Posterior vena cava (tissue), 2 donors: Measurements from ENCODE around the gene F12. TPM values are rescaled to one million over a fixed set of nuclear protein-coding genes. Genes with fewer than 3 reads are reported as not detected.
A peak's percentile ranks its signal among the peaks of the same experiment; 100 is the strongest.
"Not testable (repeated sequence)": the region's sequence is repeated elsewhere in the genome, so short reads cannot be mapped to it uniquely, and the experiment has no call there.

Source experiments
- DNase-seq: peaks from one replicate; pipeline ENCODE4 v3.0.0-alpha.2; 2020; ENCODE audit warnings: low spot score
- intact Hi-C, 2 donors: fragments of 100-400 bp; cut with DNase I; formaldehyde crosslinking; loops; one replicate each; pipeline versions ENCODE4 v1.14.1 to v1.14.2; 2022 to 2023
- total RNA-seq, 2 donors: library from RNA; stranded (reverse); fragmentation: NEBNext Ultra II Directional; extraction: Animal tissue kit (Norgen Biotek cat#: 25700); gene quantifications; one replicate each; pipeline ENCODE4 v1.2.1, GENCODE V29; 2021
- donor health status: DM: yes; HTN: yes; CAD: no.
- donor health status: DM: yes; HTN: yes; CAD: no.

F12 gene
- total RNA-seq, 2 donors from 2014 or later = 0.38 to 0.93 TPM

DNA sequence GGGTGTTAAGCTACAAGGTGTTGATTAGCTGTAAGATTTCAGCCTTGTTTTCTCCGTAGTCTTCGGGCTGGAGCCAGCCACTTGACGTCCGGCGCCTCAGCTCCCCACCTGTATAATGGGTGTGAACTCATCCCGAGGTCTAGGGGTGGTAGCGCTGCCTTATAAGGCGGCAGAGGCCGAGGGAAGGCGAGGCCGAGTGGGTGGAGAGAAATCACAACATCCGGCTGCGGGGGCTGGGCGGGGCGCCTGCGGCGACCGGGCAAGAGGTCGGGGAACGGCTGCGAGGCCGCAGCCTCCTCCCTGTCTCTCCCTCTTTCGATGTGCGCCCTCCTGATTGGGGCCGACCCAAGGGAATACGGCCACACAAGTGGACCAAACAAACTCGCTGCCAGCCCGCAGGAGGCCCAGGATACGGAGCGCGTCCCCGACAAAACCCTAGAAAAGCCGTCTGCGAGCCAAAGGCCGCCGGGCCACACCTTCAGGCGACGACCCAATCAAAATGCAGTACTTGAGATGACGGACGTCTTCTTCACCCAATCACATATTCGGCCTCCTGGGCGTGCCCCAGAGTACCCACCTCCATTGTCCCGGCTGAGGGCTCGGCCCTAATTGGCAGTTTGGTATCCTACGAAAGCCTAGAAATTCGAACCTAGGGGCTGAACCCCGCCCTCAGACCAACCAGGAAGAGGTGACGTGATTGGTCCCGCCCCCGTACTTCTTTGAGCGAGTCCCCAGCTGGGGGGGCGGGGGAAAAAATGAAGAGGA lies 16.6 kb upstream of the F12 start:
- intact Hi-C loops = no loop called here
- peak; percentile 100 for DNase-seq

DNA sequence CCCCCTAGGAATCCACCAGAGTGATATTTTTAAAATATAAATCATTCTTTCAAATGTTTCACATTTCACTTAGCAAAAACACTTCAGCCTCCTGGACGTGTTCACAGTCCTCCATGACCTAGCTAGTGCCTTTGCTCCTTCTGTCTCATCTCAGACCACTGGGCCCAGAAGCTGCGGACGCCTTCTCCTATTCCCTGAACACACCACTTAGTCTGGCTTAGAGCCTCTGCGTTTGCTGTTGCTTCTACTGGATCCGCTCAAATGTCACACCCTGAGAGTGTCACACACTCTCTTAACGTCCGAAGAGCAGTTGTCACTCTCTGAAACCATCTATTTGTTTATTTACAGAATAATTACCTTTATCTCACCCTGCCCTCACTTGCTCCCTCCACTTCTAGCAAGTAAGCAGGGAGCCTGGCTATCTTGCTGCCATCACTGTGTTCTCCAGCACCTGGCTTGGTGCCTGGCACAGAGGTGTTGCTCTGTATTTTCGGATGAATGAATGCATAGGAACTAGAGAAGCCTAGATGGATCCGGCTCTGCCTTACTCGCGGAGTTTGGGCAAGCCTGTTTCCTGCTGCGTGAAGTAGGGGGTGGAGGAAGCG lies 15.9 kb upstream of the F12 start:
- DNase-seq = no peak
- intact Hi-C loops = no loop called here

DNA sequence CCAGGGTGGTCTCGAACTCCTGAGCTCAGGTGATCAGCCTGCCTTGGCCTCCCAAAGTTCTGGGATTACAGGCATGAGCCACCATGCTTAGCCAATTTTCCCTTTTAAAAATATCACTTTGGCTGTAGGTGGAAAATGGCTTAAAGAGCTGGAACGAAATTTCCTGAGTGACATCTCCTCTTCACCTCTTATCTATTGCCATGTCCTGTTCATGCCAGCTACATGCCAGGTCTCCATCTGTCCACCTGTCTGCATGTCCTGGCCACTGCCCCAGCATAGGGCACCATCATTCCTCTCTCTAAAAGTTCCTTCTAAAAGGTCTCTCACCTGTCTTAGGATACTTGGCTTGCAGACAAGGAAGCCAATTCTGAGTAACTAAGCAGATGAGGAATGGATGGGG lies 14.3 kb upstream of the F12 start:
- intact Hi-C loops = no loop called here
- DNase-seq = no peak

DNA sequence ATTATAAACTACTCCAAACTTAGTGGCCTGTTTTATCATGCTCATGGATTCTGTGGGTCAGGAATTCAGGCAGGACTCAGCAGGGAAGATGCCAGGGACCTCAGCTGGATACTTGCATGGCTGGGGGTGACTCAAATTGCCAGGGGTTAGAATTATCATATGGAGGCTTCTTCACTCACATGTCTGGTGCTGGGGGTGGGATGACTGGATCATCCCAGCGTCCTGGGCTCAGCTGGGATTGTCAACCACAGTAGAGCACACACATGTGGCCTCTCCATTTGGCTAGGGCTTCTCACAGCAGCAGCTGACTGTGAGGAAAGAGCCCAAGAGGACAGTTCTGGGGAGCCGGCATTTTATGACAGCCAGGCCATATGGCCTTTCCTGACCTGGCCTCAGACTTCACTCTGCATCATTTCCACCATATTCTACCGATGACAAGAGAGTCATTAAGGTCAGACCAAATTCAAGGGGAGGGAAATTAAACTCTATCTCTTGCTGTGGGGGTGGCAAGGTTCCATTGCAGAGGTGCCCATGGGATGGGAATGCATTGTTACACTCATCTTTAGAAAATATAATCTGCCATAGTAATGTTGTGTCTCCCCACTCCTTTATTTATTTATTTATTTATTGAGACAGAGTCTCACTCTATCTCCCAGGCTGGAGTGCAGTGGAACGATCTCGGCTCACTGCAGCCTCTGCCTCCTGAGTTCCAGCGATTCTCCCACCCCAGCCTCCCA lies 11.9 kb upstream of the F12 start:
- intact Hi-C loops = no loop called here
- DNase-seq = no peak

DNA sequence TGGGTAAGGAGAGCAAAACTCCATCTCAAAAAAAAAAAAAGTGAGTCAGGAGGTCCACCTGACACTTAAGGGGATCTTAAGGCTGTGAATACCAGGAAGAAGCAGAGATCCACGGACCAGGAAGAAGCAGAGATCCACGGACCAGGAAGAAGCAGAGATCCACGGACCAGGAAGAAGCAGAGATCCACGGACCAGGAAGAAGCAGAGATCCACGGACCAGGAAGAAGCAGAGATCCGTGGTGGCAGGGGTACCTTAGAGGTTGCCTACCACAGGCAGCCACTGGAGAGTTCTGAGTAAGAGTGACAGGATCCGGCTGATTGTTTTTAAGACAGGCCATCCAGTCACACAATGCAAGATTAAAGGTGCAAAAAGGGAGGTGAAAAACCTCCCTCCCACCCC lies 11.1 kb upstream of the F12 start:
- intact Hi-C loops = not testable (repeated sequence)

DNA sequence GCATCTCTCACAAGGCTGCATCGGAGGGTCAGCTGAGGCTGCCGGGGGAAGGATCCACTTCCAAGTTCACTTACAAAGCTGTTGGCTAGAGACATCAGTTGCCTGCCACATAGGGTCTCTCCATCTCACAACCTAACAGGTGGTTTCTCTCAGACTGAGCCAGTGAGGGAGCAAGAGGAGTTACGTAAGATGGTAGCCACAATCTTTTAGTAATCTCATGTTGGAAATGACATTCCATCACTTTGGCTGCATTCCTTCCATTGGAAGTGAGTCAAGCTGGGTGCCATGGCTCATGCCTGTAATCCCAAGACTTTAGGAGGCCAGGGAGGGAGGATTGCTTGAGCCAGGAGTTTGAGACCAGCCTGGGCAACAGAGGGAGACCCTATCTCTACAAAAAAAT lies 9.7 kb upstream of the F12 start:
- DNase-seq = no peak
- intact Hi-C loops = no loop called here

More for the DNA sequence above, 11.1 kb upstream of the F12 start:
- not testable (repeated sequence) for DNase-seq

DNA sequence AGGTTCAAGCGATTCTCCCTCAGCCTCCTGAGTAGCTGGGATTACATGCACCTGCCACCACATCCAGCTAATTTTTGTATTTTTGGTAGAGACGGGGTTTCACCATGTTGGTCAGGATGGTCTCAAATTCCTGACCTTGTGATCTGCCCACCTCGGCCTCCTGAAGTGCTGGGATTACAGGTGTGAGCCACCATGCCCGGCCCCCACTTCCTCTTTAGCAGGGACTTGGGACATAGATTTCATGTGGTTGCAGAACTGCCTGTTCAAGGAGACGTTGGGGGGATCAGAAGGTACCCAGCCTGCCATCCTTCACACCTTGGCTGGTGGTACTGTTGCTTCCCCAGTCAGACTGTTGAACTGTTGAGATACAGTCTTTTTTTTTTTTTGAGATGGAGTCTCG lies 7.7 kb upstream of the F12 start:
- DNase-seq, intact Hi-C loops: not testable (repeated sequence)

DNA sequence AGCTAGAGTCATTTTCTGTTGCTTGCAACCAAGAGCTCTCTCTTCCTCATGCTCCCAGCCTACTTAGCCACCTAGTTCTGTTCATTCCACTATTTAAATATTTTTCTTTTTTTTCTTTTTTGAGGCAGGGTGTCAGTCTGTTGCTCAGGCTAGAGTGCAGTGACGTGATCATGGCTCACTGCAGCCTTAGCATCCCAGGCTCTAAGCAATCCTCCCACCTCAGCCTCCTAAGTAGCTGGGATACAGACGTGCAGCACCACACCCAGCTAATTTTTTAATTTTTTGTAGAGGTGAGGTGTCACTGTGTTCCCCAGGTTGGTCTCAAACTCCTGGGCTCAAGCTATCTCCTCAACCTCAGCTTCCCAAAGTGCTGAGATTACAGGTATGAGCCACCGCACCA lies 5.1 kb upstream of the F12 start:
- DNase-seq = no peak
- intact Hi-C loops = no loop called here

DNA sequence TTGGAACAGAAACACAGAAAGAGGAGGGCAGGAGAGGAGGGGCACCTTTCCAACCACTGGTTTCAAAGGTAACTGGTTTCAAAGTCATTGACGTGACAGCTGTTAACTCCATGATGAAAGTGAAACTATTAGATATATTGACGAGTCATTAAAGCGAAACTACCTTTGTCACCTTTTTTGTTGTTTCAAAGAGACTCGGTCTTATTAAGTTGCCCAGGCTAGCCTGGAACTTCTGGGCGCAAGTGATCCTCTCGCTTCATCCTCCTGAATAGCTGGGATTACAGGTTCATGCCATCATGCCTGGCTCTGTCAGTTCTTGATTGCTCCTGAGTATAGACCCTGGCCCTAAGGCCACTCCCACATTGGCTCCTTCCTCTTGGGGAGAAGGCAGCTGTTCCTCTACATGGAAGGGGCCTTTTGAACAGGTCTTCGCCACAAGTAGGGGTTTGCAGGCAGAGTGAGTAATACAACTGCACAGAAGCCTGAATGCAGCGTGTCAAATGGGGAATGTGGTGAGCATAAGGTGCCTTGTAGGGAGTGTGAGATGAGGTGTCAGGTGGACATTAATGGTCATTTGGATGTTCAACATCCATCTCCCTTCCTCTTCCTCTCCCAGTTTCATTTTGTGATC lies 3.4 kb upstream of the F12 start:
- intact Hi-C loops = no loop called here
- DNase-seq = no peak

DNA sequence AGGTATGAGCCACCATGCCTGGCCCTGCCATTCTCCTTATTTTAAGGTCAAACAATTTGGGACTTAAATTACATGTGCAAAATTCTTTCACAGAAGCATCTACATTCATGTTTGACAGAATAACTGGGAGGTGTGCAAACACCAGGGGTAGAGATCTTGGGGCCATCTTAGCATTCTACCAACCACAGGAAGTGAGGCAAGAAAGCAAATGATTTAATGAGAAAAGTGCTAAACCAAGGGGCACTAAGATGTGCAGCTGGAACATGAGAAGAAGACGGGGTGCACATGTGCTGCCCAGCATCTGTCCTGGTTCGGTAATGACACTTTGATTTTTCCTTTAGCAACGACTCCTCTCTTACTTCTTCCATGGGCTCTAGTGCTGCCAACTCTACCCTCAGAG lies 1.2 kb upstream of the F12 start:
- intact Hi-C loops = no loop called here
- no peak for DNase-seq

DNA sequence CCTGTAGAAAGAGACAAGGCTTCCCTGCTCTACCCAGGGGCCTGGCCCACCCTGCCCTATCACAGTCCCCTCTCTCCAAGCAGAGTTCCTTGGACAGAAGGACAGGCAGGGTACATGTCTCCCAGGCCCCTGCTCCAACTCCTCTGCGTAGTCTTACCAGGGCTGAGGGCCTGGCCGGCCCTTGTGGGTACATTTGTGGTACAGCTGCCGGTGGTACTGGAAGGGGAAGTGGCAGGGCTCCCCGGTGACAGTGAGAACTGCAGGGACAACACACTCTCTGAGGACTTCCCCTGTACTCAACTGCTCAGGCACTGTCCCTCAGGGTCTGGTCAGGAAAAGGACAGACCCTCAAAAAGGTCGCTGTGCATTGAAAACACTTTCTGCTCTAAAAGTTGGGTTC lies 3.6 kb downstream of the F12 start:
- no peak for DNase-seq
- intact Hi-C loops = loop anchor here (1.0 to 5.0 kb wide), 2 partner anchors 18 to 46 kb away; no protein-coding TSS in a partner anchor

DNA sequence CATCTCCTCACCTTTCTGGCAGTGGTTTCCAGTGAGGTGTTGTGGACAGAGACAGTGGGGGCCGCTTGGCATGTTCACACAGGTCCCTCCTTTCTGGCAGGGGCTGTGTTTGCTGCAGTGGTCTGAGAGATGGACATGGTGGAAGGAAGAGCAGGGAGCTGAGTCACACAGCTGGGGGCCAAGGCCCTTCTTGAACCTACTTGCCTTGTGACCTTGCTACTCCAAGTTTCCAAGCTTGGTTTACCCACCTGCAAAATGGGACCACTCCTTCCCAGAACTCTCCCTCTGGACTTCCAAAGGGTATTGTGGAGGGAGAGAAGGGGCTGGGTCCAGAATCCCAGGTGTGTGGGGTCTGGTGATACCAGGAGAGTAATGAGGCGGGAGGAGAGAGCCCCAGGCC lies 4.1 kb downstream of the F12 start:
- intact Hi-C loops = loop anchor here in 1 of 2 donors (5.0 kb wide), 1 partner anchor 47 kb away; no protein-coding TSS in a partner anchor
- DNase-seq = no peak

DNA sequence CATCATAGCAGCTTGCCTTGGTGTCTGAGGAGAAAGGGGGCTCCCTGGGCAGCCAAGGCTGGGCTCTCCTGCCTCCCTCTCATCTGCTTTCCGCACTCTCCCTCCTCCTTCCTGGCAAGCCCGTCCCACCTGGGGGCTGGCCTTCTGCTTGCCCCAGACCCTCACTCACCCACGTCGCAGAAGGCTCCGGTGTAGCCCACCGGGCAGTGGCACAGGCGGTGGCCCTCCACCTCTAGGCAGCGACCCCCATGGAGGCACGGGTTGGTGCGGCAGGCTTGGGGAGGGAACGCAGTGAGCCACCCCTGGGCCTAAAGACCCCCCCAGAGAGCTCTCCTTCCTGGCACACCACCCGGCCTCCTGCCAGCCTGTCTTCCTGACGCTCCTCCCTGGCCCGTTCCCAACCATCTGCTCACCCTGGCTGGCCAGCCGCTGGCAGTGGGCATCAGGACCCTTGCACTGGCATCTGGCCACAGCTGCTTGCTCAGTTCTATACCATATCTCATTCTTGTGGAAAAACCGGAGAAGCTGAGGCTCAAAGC lies 4.7 kb downstream of the F12 start:
- DNase-seq = no peak
- intact Hi-C loops = loop anchor here (5.0 kb wide), 1 partner anchor 48 kb away; no protein-coding TSS in a partner anchor

DNA sequence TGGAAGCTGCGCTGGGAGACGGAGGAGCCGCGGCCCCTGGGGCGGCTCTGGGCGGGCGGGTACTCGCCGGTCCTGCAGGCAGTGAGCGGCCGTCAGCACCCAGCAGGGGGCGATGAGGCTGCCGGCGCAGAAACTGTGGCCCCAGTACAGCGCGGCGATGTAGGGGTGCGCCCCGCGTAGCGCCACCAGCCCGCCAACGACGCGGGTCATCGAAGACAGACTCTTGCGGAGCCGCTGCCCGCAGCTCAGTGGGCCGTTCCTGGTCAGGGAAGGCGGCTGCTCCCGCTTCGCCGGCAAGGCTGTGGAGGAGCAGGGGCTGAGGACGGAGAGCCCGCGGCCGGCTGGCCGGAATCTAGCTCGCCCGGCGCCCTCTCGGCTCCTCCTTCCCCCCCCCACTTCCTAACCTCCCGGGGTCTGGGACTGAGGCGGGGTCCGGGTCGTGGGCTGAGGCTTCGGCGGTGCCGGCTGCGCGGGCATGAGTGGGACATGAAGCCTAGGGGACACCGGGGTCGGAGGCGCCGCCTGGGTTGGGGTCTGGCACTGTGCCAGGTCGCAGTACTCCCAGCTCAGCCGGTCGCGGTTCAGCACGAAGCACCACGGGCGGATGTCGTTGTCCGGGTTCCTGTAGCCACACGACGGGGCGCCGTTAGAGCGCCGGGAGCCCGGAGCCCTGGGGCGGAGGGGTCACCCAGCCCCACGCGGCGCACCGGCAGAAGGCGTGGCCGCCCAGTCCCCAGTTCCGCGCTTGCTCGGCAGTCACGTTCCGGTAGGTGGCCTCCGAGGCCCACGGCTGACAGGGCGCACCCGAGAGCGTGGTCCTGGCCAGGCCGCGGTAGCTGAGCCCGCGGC lies 5.3 kb downstream of the F12 start:
- DNase-seq = peak; percentile 96
- intact Hi-C loops = loop anchor here in 1 of 2 donors (5.0 kb wide), 1 partner anchor 48 kb away; no protein-coding TSS in a partner anchor

DNA sequence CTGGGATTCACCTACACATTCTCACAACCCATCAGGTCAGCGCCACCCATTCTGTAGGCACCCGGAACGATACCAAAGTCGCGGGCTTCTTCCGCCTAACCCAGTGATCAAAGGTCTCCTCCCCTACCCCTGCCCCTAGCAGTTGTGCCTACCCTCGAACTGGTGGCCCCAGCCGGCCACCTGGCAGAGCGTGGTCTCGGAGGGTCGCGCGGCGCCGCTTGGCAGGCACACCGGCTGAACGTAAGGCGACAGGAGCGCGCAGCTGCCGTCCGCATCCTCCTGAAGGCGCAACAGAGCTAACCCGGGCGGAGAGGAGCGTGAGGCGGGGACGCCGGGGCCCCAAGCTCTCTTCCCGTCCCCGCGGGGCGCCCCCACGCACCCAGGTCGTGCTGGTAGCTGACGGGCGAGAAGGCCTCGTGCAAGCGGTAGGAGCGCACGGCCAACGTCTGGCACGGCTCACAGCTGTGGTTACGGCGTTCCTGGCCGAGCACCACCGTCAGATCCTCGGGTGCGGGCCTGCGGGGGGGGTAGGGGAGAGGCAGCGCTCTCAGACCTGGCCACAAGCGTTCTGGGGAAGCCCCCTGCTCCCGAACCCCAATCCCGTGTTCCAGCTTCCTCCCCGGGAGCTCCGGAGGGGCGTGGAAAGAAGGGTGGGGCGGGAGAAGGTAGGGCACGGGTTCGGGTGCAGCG lies 6.1 kb downstream of the F12 start:
- intact Hi-C loops = loop anchor here in 1 of 2 donors (5.0 kb wide), 1 partner anchor 49 kb away; no protein-coding TSS in a partner anchor
- DNase-seq = peak; percentile 85

DNA sequence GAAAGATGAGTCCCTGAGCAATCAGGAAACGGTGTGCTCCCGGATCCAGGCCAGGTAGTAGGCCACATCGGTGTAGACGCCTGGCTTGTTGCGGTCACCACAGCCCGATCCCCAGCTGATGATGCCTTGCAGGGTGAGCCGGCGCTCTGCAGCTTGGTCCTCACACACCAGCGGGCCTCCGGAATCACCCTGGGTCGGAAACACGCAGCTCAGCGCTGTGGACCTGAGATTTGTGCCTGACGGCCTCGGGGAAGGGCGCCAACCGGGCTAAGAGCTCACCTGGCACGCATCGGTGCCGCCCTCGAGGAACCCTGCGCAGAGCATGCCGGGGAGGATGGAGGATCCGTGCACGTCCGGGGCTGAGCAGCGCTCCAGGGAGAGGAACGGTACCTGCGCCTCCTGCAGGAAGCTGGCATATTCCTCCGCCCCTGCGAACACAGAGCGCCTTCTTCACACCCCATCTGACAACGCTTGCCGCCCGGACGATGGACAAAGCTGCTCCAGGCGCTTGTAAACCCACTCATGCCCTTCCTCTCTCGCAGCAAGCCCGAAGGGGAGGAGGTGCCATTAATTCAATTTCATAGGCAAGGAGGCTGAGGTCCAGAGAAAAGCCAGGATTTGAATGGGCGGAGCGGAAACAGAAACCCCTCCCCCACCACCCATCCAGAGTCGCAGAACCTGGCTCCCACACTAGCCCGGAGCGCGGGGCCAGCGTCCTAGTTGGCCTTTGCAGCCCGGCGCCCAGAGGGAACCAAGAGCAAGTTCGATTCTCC lies 6.9 kb downstream of the F12 start:
- no peak for DNase-seq
- intact Hi-C loops = loop anchor here in 1 of 2 donors (5.0 kb wide), 1 partner anchor 50 kb away; no protein-coding TSS in a partner anchor
